GM12878 (cell line): ENCODE results near the gene TRIM3. TPM values are rescaled to one million over a fixed set of nuclear protein-coding genes. Genes with fewer than 3 reads are reported as not detected.

Source experiments
- BHLHE40 ChIP-seq, 2 experiments: fragments of 450-650 bp in 1 of 2; IDR thresholded peaks; 2 replicates each; pipeline ENCODE4 v1.6.1; 2011 to 2017; ENCODE audit warnings: low read depth in 2 of 2, borderline replicate concordance in 1 of 2, improper control_type of control experiment in 1 of 2, low read length in 1 of 2, mild to moderate bottlenecking in 1 of 2
- CREM ChIP-seq: IDR thresholded peaks from 2 replicates; pipeline ENCODE4 v1.6.1; 2014; ENCODE audit warnings: antibody characterized with exemption, low read depth
- EGR1 ChIP-seq, 2 experiments: IDR thresholded peaks; 1 replicate in 1 of 2; 2 replicates in 1 of 2; pipeline ENCODE4 v1.6.1; 2011 to 2012; ENCODE audit warnings: low read depth in 2 of 2, low read length in 2 of 2, borderline replicate concordance in 1 of 2, mild to moderate bottlenecking in 1 of 2, moderate library complexity in 1 of 2
- HDAC6 ChIP-seq: fragments of 200-600 bp; sonication (generic); IDR thresholded peaks from one replicate; pipeline ENCODE4 v1.8.0; 2017; ENCODE audit warnings: antibody characterized with exemption; ENCODE audit not compliant: unreplicated experiment
- KLF5 ChIP-seq: fragments of 450-650 bp; IDR thresholded peaks from 2 replicates; pipeline ENCODE4 v1.6.1; 2014; ENCODE audit warnings: mild to moderate bottlenecking; ENCODE audit not compliant: partially characterized antibody
- ZBED1 ChIP-seq: IDR thresholded peaks from 2 replicates; pipeline ENCODE4 v1.6.1; 2016; ENCODE audit warnings: borderline replicate concordance
- polyA plus RNA-seq, 11 experiments: library from polyadenylated mRNA; depleted of rRNA in 4 of 11; unstranded in 6 of 11; stranded (reverse) in 5 of 11; fragments of >200 nt; fragmentation: Nextera tagmentation in 4 of 11; fragmentation: Illumina TruSeq in 1 of 11; extraction: Ambion mirVana in 4 of 11; extraction: Trizol in 1 of 11; gene quantifications; 1 replicate in 1 of 11; 2 replicates in 10 of 11; pipeline versions ENCODE4 v1.2.1 to v1.2.3, GENCODE V29; 2011 to 2016; ENCODE audit warnings: inconsistent platforms in 2 of 11, missing spikeins in 2 of 11, low read depth in 1 of 11
- total RNA-seq, 4 experiments: library from RNA; depleted of rRNA in 3 of 4; stranded (reverse); fragments of >200 nt in 3 of 4; fragmentation: Illumina TruSeq in 1 of 4; extraction: Trizol in 1 of 4; gene quantifications; 2 replicates each; pipeline versions ENCODE4 v1.2.1 to v1.2.3, GENCODE V29; 2013 to 2021
- TF ChIP-seq, protein P1 (sequence below): fragments of 450-650 bp; IDR thresholded peaks from 2 replicates; pipeline ENCODE4 v1.6.1; 2017; ENCODE audit warnings: low read depth, mild to moderate bottlenecking, moderate library complexity
- TF ChIP-seq, protein P2 (sequence below): fragments of 450-650 bp; IDR thresholded peaks from 2 replicates; pipeline ENCODE4 v1.6.1; 2017; ENCODE audit warnings: mild to moderate bottlenecking, moderate library complexity

The TRIM3 gene
- total and polyA plus RNA-seq, 10 of the 15 experiments (the other 5 are each of a cell fraction or from before 2014, with no cell fraction given), result 0.34 to 11.8 (median 4.8) TPM

DNA sequence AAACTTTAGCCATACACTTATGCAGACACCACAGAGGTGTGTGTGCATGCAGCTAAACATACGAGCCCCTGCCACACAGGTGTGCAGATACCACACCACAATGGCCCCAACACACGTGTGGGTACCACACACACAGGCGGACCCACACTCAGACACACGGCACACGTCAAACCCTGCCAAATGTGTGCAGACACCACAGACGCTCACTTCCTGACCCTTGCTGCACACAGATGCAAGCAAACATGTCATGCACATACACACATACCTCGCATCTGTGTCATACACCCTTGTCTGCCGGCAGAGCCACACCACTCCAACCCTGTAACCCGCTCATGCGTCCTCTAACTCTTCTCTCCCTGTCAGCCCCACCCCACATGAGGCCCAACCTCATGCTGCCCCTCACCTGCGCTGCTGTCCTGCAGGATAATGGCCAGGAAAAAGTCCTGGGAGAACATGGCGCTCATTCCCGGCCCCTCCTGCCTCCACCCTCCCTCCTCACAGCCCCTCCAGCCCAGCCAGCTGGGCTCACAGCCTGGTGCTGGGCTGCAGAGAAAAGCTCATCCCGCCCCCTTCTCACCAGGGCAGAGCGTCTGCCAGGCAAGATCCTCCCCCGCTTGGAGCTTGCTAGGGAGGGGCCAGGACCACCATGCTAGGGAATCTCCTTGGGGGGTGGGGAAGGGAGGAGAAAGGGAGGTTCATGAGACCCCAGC is 69.2 kb downstream of the TRIM3 start (continued):
- TF ChIP-seq, protein P1, sequence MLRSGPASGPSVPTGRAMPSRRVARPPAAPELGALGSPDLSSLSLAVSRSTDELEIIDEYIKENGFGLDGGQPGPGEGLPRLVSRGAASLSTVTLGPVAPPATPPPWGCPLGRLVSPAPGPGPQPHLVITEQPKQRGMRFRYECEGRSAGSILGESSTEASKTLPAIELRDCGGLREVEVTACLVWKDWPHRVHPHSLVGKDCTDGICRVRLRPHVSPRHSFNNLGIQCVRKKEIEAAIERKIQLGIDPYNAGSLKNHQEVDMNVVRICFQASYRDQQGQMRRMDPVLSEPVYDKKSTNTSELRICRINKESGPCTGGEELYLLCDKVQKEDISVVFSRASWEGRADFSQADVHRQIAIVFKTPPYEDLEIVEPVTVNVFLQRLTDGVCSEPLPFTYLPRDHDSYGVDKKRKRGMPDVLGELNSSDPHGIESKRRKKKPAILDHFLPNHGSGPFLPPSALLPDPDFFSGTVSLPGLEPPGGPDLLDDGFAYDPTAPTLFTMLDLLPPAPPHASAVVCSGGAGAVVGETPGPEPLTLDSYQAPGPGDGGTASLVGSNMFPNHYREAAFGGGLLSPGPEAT, result no peak
- TF ChIP-seq BHLHE40 (IDR thresholded peaks at IDR 0.05; ENCODE audit: borderline replicate concordance in 1 of 2, low read depth in 2 of 2, low read length in 1 of 2) (no peak), KLF5 (no peak), HDAC6 (no peak), EGR1 (IDR thresholded peaks at IDR 0.05; ENCODE audit: borderline replicate concordance in 1 of 2, low read depth in 2 of 2, low read length in 2 of 2) (no peak), ZBED1 (no peak), CREM (no peak)
- TF ChIP-seq, protein P2, sequence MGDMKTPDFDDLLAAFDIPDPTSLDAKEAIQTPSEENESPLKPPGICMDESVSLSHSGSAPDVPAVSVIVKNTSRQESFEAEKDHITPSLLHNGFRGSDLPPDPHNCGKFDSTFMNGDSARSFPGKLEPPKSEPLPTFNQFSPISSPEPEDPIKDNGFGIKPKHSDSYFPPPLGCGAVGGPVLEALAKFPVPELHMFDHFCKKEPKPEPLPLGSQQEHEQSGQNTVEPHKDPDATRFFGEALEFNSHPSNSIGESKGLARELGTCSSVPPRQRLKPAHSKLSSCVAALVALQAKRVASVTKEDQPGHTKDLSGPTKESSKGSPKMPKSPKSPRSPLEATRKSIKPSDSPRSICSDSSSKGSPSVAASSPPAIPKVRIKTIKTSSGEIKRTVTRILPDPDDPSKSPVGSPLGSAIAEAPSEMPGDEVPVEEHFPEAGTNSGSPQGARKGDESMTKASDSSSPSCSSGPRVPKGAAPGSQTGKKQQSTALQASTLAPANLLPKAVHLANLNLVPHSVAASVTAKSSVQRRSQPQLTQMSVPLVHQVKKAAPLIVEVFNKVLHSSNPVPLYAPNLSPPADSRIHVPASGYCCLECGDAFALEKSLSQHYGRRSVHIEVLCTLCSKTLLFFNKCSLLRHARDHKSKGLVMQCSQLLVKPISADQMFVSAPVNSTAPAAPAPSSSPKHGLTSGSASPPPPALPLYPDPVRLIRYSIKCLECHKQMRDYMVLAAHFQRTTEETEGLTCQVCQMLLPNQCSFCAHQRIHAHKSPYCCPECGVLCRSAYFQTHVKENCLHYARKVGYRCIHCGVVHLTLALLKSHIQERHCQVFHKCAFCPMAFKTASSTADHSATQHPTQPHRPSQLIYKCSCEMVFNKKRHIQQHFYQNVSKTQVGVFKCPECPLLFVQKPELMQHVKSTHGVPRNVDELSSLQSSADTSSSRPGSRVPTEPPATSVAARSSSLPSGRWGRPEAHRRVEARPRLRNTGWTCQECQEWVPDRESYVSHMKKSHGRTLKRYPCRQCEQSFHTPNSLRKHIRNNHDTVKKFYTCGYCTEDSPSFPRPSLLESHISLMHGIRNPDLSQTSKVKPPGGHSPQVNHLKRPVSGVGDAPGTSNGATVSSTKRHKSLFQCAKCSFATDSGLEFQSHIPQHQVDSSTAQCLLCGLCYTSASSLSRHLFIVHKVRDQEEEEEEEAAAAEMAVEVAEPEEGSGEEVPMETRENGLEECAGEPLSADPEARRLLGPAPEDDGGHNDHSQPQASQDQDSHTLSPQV, result no peak
- TF ChIP-seq, all 136 proteins: peak for 0
